HG02885 (cell line): ENCODE measurements around the gene SERPINF2.
"Not testable (repeated sequence)": the region's sequence is repeated elsewhere in the genome, so short reads cannot be mapped to it uniquely, and the experiment has no call there.

ENCODE experiments used
- ATAC-seq: cut with Tn5 transposase; IDR thresholded peaks from one replicate; pipeline ENCODE4 v1.9.1; 2021; ENCODE audit warnings: mild to moderate bottlenecking; ENCODE audit not compliant: unreplicated experiment, poor library complexity

SERPINF2 gene

DNA sequence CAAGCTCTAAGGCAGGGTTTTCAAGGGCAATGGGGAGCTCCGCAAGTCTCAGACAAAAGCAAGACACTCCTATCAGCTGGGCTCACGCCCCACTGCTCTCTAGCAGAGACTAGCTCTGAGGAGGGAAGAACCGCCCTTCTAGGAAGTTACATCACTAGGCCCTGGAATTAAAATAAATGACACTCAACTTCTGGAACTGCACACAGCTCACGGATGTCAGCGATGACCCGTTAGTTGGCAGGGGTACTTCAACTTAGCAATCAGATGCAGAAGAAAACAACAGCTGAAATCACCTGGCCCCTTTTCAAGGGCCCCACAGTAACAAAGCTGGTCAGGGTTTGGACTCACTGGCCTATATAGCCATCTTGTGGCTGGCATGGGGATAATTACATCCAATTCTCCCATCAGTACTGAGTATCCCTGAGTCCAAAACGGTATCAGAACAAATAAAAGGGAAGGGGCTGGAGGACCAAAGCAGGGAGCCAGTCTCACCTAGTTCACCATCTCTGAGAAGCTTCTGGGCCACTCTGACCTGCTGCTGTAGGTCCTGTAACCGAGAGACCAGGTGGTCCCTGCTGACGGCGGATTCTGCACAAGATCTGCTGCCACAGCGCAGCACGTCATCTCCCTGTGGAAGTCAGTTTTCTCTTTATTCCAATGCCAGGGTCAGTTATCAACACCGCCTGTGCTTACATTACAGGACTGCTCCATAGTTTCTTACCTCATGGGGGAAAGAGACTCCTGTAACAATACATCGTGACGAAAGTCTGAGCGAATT, 41.4 kb downstream of the SERPINF2 start:
- ATAC-seq, result no peak

DNA sequence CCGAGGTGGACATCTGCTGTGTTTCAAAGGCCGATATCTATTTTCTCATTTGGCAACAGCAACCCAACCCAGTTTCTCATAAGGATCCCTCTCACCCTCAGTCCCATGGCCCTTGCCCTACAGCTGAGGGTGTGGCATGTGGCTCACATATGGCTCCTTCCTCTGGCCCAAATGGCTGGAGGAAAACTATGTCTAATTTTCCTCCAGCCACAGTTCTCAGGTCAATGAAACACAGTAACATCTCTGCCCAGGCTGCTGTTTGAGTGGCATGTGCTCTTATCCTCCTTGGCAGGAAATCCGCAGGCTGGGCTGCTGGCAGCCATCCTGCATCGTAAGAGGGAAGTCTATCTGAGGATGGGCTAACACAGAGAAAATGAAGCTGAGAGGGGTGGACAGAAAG, 43.3 kb downstream of the SERPINF2 start:
- no peak for ATAC-seq

DNA sequence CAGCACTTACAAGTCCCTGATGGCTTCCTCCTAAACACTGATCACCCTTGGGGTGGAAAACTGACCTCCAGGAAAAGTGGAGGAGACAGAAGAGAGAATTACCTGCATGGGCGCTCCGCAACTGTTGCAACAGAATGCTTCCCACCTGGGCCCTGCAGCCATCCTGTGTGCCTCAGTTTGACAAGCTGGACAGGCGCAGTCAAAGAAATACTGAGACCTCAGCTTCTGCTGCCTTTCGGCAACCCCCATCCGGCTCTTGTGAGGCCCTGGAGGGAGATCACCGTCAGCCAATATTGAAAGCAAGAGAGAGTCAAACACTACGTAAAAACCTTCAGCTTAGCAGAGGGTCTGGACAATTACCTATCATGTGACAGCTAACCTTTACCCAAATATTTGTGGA, 44.0 kb downstream of the SERPINF2 start:
- no peak for ATAC-seq

DNA sequence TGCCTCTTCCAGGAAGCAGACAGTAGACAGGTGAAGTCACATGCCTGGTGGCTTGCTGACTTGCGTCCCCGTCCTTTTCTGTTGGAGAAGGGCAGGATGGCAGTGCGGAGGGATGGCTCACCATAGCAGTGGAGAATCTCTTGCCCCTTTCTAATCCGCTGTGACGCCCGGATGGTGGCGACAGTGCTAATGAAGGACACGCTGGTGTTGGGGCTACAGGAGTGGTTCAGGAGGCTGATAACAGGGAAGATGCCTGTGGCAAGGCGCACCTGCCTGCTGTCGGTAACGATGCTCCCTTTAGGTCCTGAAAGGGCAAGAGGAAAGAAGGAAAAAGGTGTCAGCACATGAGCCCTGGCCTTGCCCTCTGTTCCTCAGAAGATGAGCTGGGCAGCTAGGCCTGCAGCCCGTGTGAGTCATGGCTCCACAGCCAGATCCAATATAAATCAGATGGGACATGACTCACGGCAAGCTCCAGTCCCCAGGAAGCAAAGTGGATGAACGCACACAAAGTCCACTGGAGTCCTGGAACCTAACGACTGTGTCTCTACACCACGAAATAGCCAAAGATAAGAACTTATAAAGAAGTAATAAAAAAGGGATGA, 44.7 kb downstream of the SERPINF2 start:
- ATAC-seq, result no peak

DNA sequence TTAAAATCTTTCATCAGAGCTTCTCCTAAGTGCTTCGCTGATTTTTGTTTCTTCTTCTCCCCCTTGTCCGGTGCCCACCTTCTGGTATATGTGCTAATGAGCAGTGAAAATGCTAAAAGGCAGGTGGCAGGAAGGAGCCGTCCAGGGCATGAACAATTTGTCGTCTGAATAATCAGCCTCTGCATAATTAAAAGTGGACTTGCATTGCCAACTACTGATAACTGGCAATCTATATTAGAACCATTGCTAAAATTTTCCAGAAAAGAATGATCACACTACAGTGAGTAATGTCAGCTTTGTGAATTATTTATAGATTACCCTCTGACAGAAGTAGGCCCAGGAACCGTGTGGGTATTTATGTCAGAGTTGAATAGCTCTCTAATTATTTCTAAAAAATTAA, 47.3 kb downstream of the SERPINF2 start:
- ATAC-seq, result no peak

DNA sequence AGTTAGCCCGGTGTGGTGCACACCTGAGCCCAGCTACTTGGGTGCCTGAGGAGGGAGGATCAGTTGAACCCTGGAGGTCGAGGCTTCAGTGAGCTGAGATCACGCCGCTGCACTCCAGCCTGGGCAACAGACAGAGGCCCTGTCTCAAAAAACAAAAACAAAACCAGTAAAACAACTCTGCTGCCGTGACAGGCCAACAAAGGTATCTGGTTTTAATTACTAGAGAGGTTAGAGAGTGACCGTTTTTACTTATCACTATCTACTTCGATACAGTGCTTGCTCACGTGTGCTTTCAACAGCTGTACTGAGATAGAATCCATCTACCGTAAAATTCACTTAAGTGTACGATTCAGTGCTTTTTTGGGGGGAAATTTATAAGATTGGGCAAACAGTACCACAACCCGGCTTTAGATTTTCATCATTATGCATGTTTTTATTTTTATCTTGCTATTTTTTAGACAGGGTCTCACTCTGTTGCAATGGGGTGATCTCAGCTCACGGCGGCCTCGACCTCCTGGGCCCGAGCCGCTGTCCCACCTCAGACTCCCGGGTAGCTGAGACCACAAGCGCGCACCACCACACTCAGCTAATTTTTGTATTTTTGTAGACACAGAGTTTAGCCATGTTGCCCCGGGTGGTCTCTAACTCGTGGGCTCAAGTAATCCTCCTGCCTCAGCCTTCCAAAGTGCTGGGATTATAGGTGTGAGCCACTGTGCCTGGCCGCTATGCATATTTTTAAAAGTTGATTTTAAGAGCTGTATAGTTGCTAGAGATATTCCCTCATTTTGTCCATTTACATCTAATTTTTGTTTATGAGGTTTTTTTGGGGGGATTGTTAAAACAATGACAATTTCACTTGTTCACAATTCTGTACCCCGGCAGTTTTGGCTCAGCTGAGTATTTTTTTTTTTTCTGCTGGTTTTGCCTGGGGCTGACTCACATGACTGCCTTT, 50.1 kb downstream of the SERPINF2 start:
- ATAC-seq, result no peak

DNA sequence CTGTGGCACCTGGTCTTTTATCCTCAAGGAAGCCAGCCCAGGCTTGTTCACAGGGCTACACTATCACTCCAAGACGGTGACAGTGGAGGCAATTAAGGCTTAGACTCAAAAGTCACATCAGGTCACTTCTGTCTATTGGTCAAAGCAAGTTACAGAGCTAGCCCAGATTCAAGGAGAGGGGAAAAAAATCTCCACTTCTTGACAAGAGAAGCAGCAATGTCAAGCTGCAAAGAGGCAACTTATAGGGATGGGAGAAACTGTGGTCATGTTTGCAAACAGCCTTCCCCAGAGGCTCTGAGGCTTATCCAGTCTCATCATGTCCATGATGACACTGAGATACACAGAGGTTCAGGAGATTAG, 50.8 kb downstream of the SERPINF2 start:
- no peak for ATAC-seq

DNA sequence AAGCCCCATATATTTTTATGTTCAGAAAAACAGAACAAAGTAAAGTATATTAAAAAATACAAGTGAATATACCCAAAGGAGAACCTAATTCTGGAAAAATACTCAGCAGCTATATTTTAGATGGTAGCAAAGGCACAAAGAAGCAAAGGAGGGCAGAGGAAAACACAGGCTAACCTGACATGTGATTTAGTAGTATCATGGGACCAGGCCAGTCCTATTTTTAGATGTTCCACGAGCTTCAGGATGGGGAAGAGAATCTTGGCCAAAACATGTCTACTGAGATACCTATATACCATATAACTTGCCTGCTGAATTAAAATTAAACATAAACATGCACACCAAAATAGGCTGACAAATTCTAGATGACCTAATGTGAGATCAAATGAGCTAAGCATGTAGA, 54.1 kb downstream of the SERPINF2 start:
- no peak for ATAC-seq

DNA sequence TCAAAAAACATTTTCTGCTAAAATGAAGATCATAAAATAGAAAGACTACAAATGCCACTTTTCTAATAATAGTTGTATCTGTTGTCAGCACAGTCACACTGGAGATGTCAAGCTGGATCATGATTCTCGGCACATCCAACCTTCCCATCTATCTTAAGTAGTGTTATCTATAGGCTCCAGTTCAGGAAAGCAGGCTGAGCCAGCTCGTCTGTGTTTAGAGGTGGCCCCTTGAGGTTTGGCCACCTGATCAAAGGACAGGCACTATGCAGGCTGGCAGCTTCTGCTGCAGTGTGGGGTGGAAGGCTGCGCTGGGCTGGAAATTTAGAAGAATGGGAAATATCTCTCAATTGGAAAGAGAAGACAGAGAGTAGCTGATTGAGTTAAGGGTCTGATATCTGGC, 54.7 kb downstream of the SERPINF2 start:
- ATAC-seq, result no peak

DNA sequence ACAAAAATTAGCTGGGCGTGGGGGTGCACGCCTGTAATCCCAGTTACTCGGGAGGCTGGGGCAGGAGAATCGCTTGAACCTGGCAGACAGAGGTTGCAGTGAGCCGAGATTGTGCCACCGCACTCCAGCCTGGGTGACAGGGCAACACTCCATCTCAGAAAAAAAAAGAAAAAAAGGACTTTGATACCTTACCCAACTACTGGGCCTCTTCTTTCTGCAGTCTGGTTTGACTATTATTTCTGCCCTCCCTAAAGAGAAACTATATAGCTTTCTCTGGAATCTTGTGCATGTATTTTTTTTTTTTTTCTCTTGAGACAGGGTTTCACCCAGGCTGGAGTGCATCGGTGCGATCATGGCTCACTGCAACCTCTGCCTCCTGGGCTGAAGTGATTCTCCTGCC, 55.2 kb downstream of the SERPINF2 start:
- ATAC-seq, result not testable (repeated sequence)

DNA sequence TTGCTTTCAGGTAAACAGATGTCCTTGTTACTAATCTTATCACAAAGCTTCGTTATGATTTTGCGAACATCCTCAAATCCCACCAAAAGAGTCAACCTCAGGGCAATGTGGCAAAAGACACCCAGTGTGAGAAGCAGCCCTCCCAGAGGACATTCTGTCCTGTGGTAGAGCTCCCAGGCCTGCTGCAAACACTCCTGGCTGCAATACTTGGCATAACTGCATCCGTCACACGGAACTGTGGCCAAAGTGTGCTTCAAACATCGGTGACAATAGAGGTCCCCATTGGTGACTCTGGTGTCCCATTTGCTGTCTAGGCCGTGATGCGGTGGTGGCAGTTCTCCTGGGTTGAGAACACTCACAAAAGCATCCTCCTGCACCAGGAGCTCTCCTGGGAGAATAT, 57.6 kb downstream of the SERPINF2 start:
- ATAC-seq, result no peak

DNA sequence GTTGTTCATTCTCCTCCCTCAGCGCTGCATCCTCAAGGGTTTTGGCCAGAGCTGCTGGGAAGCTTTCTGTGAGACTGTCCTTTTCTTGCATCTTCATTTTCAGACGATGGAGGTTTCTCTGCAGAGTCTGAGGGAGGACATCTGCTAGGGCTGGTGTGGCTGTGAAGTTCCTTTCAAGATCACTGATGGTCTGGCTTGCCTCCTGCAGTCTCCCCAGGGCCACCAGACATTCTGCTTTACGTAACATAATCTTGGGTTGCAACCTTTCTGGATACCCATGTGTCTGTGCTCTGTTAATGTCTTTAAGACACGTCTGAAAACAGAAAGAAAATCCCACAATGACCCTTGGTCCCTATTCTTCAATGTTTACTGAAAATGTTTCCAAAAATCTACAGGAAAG, 58.0 kb downstream of the SERPINF2 start:
- no peak for ATAC-seq

DNA sequence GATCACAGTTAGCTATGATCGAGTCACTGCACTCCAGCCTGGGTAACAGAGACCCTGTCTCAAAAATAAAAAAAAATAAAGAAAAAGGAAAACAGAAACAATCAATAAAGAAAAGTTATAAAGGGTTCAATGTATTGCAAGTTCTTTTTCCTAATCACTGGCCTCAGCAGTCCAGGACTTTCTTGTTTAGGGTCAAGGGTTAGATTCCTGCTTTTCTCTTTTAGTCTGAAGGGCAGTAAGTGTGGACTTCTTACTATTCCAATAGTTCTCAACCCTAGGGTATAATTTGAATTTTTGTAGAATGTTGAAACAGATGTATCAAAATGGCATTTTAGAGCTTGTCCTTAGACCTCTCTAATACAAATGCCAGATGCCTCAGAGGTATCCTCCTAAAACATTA, 59.8 kb downstream of the SERPINF2 start:
- ATAC-seq, result no peak

DNA sequence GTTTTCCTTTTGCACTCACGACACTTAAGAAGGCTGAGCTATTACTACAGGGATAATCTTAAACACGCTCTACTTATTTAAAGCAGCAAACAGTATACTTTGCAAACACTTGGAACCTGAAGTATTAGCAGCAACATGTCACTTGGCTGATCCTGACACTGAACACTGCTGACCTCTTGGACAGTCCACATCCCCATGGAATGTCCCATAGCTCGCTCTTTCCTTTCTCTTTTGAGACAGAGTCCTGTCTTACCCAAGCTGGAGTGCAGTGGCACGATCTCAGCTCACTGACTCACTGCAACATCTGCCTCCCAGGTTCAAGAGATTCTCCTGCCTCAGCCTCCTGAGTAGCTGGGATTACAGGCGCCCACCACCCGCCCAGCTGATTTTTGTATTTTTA, 60.6 kb downstream of the SERPINF2 start:
- no peak for ATAC-seq
